DMS53 (cell line): ENCODE measurements around the gene TMPRSS2.
A peak's percentile ranks its signal among the peaks of the same experiment; 100 is the strongest.
"Not testable (repeated sequence)": the region's sequence is repeated elsewhere in the genome, so short reads cannot be mapped to it uniquely, and the experiment has no call there.

Source experiments
- DNase-seq: peaks from one replicate; lab custom pipeline; 2025; lab: John Stamatoyannopoulos, UW

The TMPRSS2 gene

DNA sequence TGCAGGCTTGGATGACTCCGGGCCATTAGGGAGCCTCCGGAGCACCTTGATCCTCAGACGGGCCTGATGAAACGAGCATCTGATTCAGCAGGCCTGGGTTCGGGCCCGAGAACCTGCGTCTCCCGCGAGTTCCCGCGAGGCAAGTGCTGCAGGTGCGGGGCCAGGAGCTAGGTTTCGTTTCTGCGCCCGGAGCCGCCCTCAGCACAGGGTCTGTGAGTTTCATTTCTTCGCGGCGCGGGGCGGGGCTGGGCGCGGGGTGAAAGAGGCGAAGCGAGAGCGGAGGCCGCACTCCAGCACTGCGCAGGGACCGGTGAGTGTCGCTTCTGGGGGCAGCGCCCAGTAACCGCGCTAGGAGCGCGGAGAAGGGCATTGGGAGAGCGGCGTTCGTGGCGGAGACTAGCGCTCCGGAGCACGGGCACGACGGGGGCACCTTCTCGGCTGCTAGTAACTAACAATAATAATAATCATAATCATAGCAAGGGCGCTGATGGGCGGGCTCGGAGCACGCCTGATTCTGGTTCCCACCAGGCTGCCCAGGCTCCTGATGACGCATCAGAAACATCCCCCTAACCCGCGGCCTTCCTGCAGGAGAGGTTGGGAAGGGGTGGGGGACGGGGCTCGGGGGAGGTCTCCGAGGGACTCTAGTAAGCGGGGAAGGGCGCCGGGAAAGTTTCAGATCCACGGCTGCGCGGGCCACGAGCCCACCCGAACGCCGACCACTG lies 81.8 kb downstream of the TMPRSS2 start, which contains the start of gene MX1:
MX1 (plus strand) TSS at position 286 of the 722 bp plus-strand sequence. CDS start 5,832 bp downstream, outside the sequence.
- peak; percentile 75 for DNase-seq

DNA sequence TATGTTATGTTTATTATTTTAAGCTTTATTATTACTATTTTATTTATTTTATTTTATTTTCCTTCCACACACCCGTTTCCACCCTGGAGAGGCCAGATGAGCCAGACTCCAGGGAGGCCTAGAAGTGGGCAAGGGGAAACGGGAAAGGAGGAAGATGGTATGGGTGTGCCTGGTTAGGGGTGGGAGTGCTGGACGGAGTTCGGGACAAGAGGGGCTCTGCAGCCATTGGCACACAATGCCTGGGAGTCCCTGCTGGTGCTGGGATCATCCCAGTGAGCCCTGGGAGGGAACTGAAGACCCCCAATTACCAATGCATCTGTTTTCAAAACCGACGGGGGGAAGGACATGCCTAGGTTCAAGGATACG lies 82.4 kb downstream of the TMPRSS2 start:
- DNase-seq, result no peak

DNA sequence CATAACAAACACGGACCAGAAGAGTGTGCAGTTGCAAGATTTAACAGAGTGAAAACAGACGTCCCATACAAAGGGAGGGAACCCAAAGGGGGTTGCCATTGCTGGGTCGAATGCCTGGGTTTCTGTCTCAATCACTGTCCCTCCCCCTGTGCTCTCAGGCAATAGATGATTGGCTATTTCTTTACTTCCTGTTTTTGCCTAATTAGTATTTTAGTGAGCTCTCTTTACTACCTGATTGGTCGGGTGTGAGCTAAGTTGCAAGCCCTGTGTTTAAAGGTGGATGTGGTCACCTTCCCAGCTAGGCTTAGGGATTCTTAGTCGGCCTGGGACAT lies 84.7 kb downstream of the TMPRSS2 start:
- DNase-seq, result not testable (repeated sequence)

DNA sequence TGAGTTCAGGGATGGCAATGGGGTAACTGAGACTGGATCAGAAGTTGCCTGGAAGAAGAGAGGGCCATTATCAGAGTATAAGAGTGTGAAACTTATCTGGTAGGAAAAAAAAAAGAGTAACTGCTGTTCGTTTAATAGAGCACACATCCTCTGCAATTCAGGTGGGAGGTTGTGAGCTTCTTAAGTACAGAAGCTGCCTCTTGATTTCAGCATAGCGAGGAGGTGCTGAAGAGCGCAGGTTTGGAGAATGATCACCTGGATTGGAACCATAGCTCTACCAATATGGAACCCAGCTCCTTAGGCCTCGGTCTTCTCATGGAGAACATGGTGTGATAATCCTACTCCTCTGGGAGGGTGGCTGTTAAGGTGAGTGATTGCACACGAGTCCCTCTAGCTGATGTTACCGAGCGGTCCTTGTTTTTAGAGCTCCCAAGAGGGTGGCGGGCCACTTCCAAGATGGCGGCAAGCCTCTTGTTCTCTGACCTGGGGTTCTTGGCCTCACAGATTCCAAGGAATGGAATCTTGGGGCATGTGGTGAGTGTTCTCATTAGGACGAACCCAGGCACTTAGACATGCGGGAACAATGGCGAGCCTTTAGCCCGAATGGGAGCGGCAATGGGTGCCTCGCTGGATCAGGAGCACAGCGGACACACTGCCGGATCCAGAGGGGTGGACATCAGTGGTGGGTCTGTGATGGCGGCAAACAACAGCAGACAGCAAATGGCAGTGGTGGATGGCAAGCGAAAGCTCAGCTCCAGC lies 85.2 kb downstream of the TMPRSS2 start:
- no peak for DNase-seq

DNA sequence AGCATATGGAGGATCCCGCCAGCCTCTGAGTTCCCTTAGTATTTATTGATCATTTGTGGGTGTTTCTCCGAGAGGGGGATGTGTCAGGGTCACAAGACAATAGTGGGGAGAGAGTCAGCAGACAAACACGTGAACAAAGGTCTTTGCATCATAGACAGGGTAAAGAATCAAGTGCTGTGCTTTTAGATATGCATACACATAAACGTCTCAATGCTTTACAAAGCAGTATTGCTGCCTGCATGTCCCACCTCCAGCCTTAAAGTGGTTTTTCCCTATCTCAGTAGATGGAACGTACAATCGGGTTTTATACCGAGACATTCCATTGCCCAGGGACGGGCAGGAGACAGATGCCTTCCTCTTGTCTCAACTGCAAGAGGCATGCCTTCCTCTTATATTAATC lies 87.0 kb downstream of the TMPRSS2 start:
- not testable (repeated sequence) for DNase-seq

DNA sequence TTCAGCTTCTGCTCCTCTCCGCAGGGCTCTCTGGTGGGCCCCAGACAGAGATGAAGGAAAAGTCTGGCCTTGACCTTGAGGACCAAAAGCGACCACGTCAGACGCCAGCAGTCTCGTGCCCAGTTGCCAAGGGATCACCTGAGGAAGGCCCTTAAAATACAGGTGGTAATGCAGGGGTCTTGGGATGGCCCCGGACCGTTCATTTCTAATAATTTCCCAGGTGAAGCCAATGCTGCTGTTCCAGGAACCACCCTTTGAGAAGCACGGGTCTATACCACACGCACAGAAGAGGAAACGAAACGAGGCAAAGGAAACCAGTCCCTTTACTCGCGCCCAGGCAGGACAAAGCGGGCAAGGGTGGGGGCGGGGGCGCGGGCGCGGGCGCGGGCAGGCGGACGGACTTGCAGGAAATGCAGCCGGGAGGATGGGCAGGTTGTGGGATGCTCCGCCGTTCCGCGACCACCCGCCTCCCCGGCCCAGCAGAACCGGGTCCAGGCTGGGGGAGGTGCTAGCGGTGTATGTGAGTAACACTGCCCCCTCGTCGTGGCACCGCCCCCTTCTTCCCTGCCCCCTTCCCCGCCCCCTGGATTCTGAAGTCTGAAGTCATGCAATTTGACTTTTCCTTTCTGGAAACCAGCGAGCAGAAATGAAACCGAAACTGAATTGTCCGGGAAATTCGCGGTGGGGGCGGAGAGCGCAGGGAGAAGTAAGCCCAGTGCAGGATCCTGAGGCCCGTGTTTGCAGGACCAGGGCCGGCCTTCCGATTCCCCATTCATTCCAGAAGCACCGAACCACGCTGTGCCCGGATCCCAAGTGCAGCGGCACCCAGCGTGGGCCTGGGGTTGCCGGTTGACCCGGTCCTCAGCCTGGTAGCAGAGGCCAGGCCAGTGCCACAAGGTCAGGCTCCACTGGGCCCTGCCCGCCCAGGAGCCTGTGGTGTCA lies 87.8 kb downstream of the TMPRSS2 start:
- DNase-seq, result peak; percentile 83

DNA sequence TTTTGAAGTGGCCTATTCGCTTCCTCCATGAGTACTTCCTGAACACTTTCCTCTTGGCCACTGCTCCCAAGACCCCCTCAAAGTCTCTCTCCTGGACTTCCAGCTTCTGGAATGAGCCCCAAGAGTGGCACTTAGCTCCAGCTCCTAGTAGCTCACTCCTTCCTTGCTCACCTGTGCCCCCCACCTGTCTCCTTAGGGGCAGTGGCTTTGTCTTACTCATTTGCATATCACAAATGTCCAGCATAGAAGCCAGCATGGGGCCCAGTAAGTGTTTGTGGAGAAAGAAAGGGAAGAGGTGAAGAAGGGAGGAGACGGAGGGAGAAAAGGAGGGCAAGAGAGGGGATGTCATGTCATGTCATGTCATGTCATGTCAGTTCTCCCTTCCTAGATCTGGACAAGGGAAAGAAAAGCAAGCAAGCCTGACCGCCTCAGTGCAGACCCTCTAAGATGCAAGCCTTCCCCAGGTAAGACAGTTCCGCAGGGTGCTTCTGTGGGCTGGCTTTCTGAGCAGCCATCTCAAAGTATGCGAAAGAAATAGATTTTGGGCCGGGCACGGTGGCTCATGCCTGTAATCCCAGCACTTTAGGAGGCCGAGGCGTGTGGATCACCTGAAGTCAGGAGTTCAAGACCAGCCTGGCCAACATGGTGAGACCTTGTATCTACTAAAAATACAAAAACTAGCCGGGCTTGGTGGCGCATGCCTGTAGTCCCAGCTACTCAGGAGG lies 88.8 kb downstream of the TMPRSS2 start:
- peak; percentile 5 for DNase-seq

DNA sequence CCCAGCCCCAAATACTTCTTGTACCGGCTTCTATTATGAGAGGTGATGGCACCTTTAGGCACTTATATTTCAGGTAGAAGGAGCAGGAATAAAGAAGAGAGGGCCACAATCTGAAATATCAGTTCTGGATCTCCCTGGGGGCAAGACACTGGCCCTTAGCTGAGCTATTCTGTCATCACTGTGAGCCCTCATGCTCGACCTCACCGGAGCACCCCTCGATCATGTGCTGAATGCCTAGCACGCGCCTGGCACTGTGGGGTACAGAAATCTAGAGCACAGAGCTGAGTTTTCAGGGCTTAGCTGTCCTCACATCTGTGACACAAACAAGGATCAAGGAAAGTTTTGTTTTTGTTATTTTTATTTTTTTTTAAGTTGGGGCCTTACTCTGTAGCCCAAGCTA lies 89.6 kb downstream of the TMPRSS2 start:
- no peak for DNase-seq

DNA sequence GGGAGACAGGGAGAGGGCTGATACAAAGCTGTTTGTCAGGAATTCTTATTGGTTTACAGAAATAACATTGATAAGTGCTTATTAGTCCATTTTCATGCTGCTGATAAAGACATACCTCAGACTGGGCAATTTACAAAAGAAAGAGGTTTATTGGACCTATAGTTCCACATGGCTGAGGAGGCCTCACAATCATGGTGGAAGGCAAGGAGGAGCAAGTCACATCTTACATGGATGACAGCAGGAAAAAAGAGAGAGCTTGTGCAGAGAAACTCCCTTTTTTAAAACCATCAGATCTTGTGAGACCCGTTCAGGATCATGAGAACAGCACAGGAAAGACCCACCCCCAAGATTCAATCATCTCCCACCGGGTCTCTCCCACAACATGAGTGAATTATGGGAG lies 90.5 kb downstream of the TMPRSS2 start:
- not testable (repeated sequence) for DNase-seq
